Stimulated activated CD4-positive, alpha-beta T cell treated with anti-CD3 and anti-CD28 coated beads, Interleukin-4, amount 100 ng/mL, for 4 hours (primary cell): ENCODE data around the gene CACHD1.

Source experiments
- DNase-seq, 2 experiments: peaks; one replicate each; pipeline ENCODE4 v3.0.0-alpha.2; 2020

CACHD1 gene

DNA sequence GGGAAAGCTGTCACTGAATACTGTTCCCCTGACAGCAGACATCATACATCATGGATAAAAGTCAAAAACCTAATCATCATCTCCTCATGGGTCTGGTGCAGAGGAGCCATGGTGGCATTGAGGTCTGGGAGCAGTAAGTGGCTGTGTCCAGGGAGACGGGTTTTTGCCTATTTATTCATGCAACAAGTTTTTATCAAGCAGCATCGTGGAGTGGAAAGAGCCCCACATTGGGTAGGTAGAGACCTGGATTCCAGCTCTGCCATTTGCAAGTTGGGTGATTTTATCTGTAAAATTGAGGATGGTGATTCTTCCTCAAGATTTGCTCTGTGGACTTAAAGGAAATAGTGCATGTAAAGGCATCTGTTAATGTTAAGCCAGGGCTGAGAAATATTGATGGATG is 4.2 kb downstream of the CACHD1 start:
- DNase-seq = no peak

DNA sequence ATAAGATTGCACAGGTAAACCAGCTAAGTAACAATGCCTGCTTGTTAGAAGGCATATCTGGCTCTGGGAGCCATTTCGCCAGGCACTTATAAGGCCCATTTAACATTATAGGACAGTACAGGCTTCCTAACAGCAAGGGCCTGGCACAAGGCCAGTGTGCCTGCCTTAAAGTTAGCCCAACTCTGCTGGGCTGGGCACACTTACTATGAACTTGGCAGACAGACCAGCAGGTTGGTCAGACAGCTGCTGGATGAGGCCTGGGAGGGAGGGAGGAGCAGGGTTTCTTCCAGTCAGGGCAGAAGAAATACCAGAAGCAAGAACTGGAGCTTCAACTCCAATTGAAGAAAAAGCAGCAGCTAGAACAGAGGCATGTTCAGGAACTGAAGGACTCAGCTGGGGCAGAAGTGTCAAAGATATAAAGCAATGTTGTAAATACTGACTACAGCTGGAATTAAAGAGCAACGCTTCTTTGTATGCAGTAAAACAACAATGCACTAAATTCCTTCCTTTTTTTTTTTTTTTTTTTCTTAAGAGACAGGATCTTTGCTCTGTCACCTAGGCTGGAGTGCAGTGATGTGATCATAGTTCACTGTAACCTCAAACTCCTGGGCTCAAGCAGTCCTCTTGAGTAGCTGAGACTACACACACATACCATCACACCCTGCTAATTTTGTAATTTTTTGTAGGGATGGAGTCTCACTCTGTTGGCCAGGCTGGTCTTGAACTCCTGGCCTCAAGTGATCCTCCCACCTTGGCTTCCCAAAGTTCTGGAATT is 4.9 kb downstream of the CACHD1 start:
- DNase-seq = no peak

DNA sequence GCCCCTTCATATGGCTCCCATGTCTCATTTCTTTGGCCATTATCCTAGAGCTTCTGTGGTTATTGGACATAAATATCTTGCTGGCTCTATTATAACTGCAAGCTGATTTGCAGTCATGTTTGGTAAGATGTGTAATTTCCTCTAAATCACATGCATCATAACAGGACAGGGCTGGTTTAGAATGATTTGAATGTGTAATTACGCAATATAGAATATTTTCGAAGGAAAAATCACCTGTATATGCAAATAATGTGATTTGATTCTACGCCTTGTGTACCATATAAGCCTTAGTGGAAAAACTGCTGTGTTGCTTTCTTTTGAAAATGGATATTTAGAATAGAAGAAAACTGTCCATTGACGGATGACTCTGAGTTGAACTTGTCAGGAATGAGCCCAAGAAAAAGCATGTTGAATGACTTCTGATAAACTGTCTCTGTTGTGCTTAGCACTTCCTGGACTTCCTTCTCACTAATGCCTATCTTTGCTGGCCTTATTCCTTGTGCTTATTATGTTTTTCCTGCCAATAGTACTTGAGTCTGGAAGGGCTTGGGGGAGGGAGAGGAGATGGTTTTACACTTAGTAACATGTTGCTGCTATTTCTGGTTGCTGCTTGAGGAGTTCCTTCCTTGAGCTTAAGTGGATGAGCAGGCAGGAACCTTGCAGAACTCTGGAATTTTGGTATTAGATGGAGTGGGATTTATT is 6.5 kb downstream of the CACHD1 start:
- no peak for DNase-seq

DNA sequence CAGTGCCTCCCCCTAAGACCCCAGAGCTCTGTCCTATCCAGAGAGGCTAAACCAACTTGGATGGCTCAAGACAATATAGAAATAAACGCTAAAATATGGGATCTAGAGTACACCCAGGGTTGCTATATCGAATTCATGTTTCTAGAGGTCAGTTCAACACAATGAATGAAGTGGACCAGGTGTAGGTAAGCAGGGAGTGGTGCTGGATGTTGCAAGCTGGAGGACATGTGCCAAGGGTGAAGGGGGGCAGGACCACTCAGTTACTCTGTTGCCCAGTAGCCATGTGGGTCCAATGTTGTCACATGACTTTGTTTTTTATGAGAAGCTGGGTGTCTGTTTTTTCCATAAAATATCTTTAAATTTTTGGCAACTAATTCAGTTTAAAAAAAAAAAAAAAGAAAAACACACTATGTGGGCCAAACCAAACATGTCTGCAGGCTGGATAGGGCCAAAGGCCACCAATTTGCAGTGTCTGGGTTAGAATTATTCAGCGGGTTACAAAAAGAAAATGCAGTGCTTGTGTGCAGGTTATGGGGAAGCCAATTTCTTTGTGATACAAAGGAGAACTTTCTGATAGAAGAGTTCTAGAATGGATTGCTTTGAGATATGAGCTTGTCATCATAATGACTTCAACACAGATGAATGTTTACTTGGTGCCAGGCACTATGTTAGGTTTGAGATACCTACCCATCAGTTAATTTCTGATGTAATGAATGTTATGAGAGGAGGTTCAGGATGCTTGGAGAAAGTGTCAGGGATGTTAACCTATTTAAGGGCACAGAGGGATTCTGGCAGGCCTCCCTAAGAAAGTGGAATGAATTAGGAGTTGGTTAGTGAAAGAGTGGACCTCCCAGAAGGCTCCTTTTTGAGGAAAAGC is 8.9 kb downstream of the CACHD1 start:
- no peak for DNase-seq

- no peak for DNase-seq
These were observed 9.9 kb downstream of the CACHD1 start for GRCh38 chr1:64479874-64480273.

- no peak for DNase-seq
These were observed 11.3 kb downstream of the CACHD1 start for GRCh38 chr1:64480999-64481772.

- no peak for DNase-seq
These were observed 12.2 kb downstream of the CACHD1 start for GRCh38 chr1:64482128-64482527.

GRCh38 chr1:64482720-64483119 is 12.8 kb downstream of the CACHD1 start:
- DNase-seq = no peak

DNA sequence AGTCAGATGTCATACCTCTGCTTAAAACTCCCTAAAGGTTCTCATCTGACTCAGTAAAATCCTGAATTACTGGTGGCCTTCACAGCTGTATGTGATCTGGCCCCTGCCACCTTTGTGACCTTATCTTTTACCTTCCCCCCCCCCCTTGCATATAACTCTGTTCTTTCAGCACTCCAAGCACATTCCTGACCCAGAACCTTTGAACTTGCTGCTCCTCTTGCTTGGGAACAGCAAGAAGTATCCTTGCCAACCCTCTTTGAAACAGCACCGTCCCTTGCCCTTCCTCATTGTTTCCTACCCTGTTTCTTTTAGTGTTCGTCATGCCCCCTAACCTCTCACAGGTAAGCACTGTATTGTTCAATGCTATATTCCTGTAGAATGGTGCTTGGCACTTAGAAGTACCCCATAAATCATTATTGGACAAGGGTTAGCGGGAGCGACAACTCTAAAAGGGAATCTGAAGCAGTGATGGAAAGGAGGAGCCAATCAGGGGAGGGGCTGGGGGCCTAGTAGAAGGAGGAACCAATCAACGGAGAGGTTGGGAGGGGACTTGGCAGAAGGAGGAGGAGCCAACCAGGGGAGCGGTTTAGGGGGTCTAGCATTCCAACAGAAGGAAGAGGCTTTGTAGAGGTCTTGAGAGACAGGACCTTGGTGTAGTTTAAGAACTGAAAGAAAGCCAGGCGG is 13.9 kb downstream of the CACHD1 start:
- no peak for DNase-seq

- no peak for DNase-seq
These were observed 14.7 kb downstream of the CACHD1 start for GRCh38 chr1:64484651-64485050.

- DNase-seq = no peak
These were observed 16.3 kb downstream of the CACHD1 start for GRCh38 chr1:64486193-64486592.

GRCh38 chr1:64487061-64487460 is 17.1 kb downstream of the CACHD1 start:
- DNase-seq = no peak

DNA sequence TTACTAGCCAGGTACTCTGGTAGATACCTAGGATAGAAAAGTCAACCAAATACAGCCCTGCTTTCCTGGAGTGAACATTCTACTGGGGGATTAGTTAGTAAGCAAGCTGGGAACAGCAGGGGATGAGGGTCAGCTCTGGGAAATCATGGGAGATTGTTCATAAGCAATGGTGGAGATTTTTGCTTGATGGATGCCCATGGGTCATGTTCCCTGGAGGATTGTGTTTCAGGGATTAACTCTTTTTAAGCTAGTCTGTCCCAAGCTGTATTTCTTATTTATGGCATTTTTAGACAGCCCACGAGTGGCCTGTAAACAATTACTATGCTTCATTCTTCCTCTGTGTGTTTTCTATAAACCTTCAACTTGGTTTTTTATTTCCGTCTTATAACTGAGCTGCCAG is 18.9 kb downstream of the CACHD1 start:
- DNase-seq = no peak

GRCh38 chr1:64489707-64490106 is 19.8 kb downstream of the CACHD1 start:
- no peak for DNase-seq

- no peak for DNase-seq
These were observed 20.4 kb downstream of the CACHD1 start for GRCh38 chr1:64490213-64490818.

DNA sequence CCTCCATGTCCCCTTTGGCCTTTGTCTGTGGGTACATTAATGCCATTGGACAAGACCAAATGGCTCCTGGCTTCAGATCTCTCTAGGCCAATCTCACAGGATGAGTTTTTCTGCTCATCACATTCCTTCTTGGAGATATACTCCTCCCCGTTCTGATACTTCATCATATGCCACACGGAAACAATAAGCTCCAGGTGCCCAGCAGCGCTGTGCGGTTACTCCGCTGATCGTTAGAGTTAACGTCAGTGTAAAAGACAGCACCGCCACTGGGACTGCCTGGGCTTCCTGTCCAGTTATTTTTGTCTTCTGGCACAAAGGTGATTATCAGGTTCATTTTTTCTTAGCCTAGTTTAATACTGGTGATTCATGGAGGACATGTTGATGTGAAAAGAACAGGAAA is 22.5 kb downstream of the CACHD1 start:
- no peak for DNase-seq

- no peak for DNase-seq
These were observed 23.9 kb downstream of the CACHD1 start for GRCh38 chr1:64493831-64494230.

DNA sequence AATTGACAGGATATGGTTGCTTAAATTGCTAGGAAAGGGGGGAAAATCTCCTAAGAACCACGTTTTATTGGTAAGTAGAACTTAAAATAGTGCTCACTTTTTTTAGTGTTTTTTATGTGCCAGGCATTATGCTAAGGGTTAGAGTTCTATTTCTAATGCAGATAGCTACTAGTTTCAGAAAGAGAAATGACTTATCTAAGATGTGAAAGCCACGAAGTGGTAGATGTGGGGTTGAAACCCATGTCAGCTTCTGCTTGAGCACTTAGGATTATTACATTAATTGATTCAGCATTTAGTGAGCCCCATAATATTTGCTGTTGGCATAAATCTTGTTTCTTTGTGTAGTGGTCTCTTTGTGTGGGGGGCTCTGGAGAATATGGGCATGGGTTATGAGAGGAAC is 24.7 kb downstream of the CACHD1 start:
- no peak for DNase-seq

- DNase-seq = no peak
These were observed 25.9 kb downstream of the CACHD1 start for GRCh38 chr1:64495878-64496277.

- no peak for DNase-seq
These were observed 26.7 kb downstream of the CACHD1 start for GRCh38 chr1:64496606-64497005.

- no peak for DNase-seq
These were observed 27.4 kb downstream of the CACHD1 start for GRCh38 chr1:64497088-64497883.
